PC-3 (cell line): ENCODE results near the gene CCL8.

Experiments
- EZH2 ChIP-seq: fragments of 300-600 bp; sonication (generic); IDR thresholded peaks from one replicate; pipeline ENCODE4 v1.6.1; 2017; ENCODE audit warnings: antibody characterized with exemption, mild to moderate bottlenecking, low read length; ENCODE audit not compliant: unreplicated experiment
- EZH2phosphoT487 ChIP-seq: fragments of 300-600 bp; sonication (generic); IDR thresholded peaks from 2 replicates; pipeline ENCODE4 v1.6.1; 2018; ENCODE audit warnings: mild to moderate bottlenecking, antibody characterized with exemption, low read length, borderline replicate concordance
- TF ChIP-seq, protein P1 (sequence below): fragments of 300-600 bp; sonication (generic); conservative IDR thresholded peaks from 2 replicates; pipeline ENCODE4 v1.5.1; 2017; ENCODE audit warnings: antibody characterized with exemption, low read depth, mild to moderate bottlenecking, low read length

- TF ChIP-seq, protein P1, sequence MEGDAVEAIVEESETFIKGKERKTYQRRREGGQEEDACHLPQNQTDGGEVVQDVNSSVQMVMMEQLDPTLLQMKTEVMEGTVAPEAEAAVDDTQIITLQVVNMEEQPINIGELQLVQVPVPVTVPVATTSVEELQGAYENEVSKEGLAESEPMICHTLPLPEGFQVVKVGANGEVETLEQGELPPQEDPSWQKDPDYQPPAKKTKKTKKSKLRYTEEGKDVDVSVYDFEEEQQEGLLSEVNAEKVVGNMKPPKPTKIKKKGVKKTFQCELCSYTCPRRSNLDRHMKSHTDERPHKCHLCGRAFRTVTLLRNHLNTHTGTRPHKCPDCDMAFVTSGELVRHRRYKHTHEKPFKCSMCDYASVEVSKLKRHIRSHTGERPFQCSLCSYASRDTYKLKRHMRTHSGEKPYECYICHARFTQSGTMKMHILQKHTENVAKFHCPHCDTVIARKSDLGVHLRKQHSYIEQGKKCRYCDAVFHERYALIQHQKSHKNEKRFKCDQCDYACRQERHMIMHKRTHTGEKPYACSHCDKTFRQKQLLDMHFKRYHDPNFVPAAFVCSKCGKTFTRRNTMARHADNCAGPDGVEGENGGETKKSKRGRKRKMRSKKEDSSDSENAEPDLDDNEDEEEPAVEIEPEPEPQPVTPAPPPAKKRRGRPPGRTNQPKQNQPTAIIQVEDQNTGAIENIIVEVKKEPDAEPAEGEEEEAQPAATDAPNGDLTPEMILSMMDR: peak; percentile 83
- TF ChIP-seq EZH2phosphoT487 (no peak), EZH2 (no peak)
Observed at GRCh38 chr17:34361478-34362061, 42.3 kb downstream of the CCL8 start.
